HCT116 (cell line): ENCODE data around the gene TMEM181. TPM values are rescaled to one million over a fixed set of nuclear protein-coding genes. Genes with fewer than 3 reads are reported as not detected.

ENCODE experiments used
- ATAC-seq: fragments of 200-7000 bp; cut with Tn5 transposase; 2 replicates; pipeline ENCODE4 v1.9.1; 2020; ENCODE audit warnings: mild to moderate bottlenecking, moderate library complexity
- BruUV-seq: library from RNA; stranded (reverse); fragments of 400-500 nt; replicated peaks from 2 replicates; lab custom pipeline; 2021; lab: Mats Ljungman, UMichigan
- CTCF ChIA-PET: fragments of 300-600 bp; sonication (Branson Sonifier 250); formaldehyde crosslinking; loops from one replicate; lab custom pipeline; 2021; ENCODE audit warnings: antibody characterized with exemption; lab: Charles Lee
- POLR2A ChIA-PET: fragments of 300-600, 350-600 bp; sonication (Branson Sonifier 250); formaldehyde crosslinking; loops from one replicate; lab custom pipeline; 2021; ENCODE audit warnings: antibody characterized with exemption; lab: Charles Lee
- RAD21 ChIA-PET, 2 experiments: fragments of 300-600 bp; sonication (Branson Sonifier 250); formaldehyde crosslinking; loops; one replicate each; lab custom pipeline; 2023; ENCODE audit warnings: low total read pairs in 2 of 2; ENCODE audit not compliant: uncharacterized antibody in 2 of 2, unreplicated experiment in 2 of 2, low non-redundant PET in 1 of 2; lab: Charles Lee
- DNase-seq: peaks from one replicate; pipeline ENCODE4 v3.0.0-alpha.2; 2010; ENCODE audit warnings: low read depth, low spot score
- H2AFZ ChIP-seq: fragments of 200-600 bp; shearing (Covaris generic), sonication (generic); 2 replicates; pipeline ENCODE4 v1.6.1; 2017; ENCODE audit warnings: low read depth, mixed run types, mixed read lengths, antibody characterized with exemption, low read length; ENCODE audit not compliant: poor library complexity, severe bottlenecking
- H3K27ac ChIP-seq: 2 replicates; pipeline ENCODE4 v1.5.1; 2012; ENCODE audit warnings: low read depth, low read length
- H3K27me3 ChIP-seq: fragments of 200-600 bp; sonication (generic); 2 replicates; pipeline ENCODE4 v1.6.1; 2016; ENCODE audit warnings: mixed run types, low read length, mixed read lengths; ENCODE audit not compliant: insufficient read depth
- H3K36me3 ChIP-seq, 2 experiments: fragments of 200-500 bp in 1 of 2; fragments of 200-600 bp in 1 of 2; sonication (Bioruptor generic) in 1 of 2; sonication (generic) in 1 of 2; 2 replicates each; pipeline versions ENCODE4 v1.5.1 to v1.6.1; 2014 to 2016; ENCODE audit warnings: low read length in 2 of 2, inconsistent platforms in 1 of 2, mixed read lengths in 1 of 2, mixed run types in 1 of 2; ENCODE audit not compliant: insufficient read depth in 2 of 2, control insufficient read depth in 1 of 2
- H3K4me1 ChIP-seq, 2 experiments: fragments of 200-600 bp in 1 of 2; sonication (generic) in 1 of 2; 2 replicates each; pipeline versions ENCODE4 v1.5.1 to v1.6.1; 2012 to 2017; ENCODE audit warnings: low read length in 2 of 2, inconsistent platforms in 1 of 2, mild to moderate bottlenecking in 1 of 2, mixed read lengths in 1 of 2, mixed run types in 1 of 2, moderate library complexity in 1 of 2; ENCODE audit not compliant: insufficient read depth in 2 of 2, control insufficient read depth in 1 of 2
- H3K4me2 ChIP-seq: fragments of 200-600 bp; sonication (generic); 2 replicates; pipeline ENCODE4 v1.6.1; 2017; ENCODE audit warnings: mixed run types, low read length, mixed read lengths
- H3K4me3 ChIP-seq, 2 experiments: fragments of 200-600 bp in 1 of 2; sonication (generic) in 1 of 2; replicated peaks in 1 of 2; 2 replicates each; pipeline ENCODE4 v1.5.1; 2011 to 2016; ENCODE audit warnings: low read length in 2 of 2, control low read depth in 1 of 2, low read depth in 1 of 2, mild to moderate bottlenecking in 1 of 2, mixed read lengths in 1 of 2, mixed run types in 1 of 2
- H3K79me2 ChIP-seq: fragments of 200-600 bp; sonication (generic); 2 replicates; pipeline ENCODE4 v1.6.1; 2017; ENCODE audit warnings: mild to moderate bottlenecking, mixed run types, low read length, moderate library complexity, mixed read lengths; ENCODE audit not compliant: insufficient read depth
- H3K9ac ChIP-seq: fragments of 200-600 bp; sonication (generic); 2 replicates; pipeline ENCODE4 v1.6.1; 2016; ENCODE audit warnings: low read length, mixed read lengths
- H3K9me2 ChIP-seq: fragments of 200-600 bp; sonication (generic), shearing (Covaris generic); 2 replicates; pipeline ENCODE4 v1.6.1; 2017; ENCODE audit warnings: mixed run types, mild to moderate bottlenecking, moderate library complexity; ENCODE audit not compliant: insufficient read depth
- H3K9me3 ChIP-seq, 2 experiments: fragments of 200-500 bp in 1 of 2; fragments of 200-600 bp in 1 of 2; sonication (Bioruptor generic) in 1 of 2; sonication (generic) in 1 of 2; 2 replicates each; pipeline ENCODE4 v1.6.1; 2014 to 2017; ENCODE audit warnings: low read length in 2 of 2, mixed read lengths in 2 of 2, inconsistent platforms in 1 of 2, low read depth in 1 of 2, mild to moderate bottlenecking in 1 of 2, mixed run types in 1 of 2, moderate library complexity in 1 of 2; ENCODE audit not compliant: control insufficient read depth in 1 of 2, insufficient read depth in 1 of 2
- H4K20me1 ChIP-seq: fragments of 200-600 bp; sonication (generic), shearing (Covaris generic); 2 replicates; pipeline ENCODE4 v1.6.1; 2017; ENCODE audit warnings: mixed run types, mild to moderate bottlenecking, moderate library complexity; ENCODE audit not compliant: insufficient read depth
- ATF3 ChIP-seq: IDR thresholded peaks from 2 replicates; pipeline ENCODE4 v1.6.1; 2012
- CTCF ChIP-seq, 3 experiments: fragments of 200-600 bp in 1 of 3; sonication (generic) in 1 of 3; IDR thresholded peaks in 2 of 3; conservative IDR thresholded peaks in 1 of 3; 2 replicates each; pipeline ENCODE4 v1.5.1; 2012 to 2017; ENCODE audit warnings: low read depth in 2 of 3, low read length in 2 of 3, antibody characterized with exemption in 1 of 3, borderline replicate concordance in 1 of 3, control low read depth in 1 of 3, mild to moderate bottlenecking in 1 of 3, mixed read lengths in 1 of 3, mixed run types in 1 of 3, moderate library complexity in 1 of 3; ENCODE audit not compliant: insufficient read depth in 1 of 3
- EGR1 ChIP-seq: IDR thresholded peaks from 2 replicates; pipeline ENCODE4 v1.6.1; 2012; ENCODE audit warnings: low read depth
- EZH2 ChIP-seq: fragments of 200-600 bp; sonication (generic); IDR thresholded peaks from 2 replicates; pipeline ENCODE4 v1.6.1; 2017; ENCODE audit warnings: antibody characterized with exemption, mixed run types
- EZH2phosphoT487 ChIP-seq: fragments of 200-600 bp; IDR thresholded peaks from 2 replicates; pipeline ENCODE4 v1.6.1; 2018; ENCODE audit warnings: antibody characterized with exemption, borderline replicate concordance
- FOSL1 ChIP-seq: IDR thresholded peaks from 2 replicates; pipeline ENCODE4 v1.6.1; 2012; ENCODE audit warnings: low read depth
- JUND ChIP-seq: IDR thresholded peaks from 2 replicates; pipeline ENCODE4 v1.6.1; 2012
- MAX ChIP-seq: IDR thresholded peaks from 2 replicates; pipeline ENCODE4 v1.6.1; 2012
- POLR2A ChIP-seq: IDR thresholded peaks from 2 replicates; pipeline ENCODE4 v1.7.0; 2011; ENCODE audit warnings: borderline replicate concordance; ENCODE audit not compliant: insufficient read depth, insufficient read length; ENCODE audit errors: extremely low read depth
- POLR2AphosphoS5 ChIP-seq: IDR thresholded peaks from 2 replicates; pipeline ENCODE4 v1.6.1; 2011; ENCODE audit warnings: mild to moderate bottlenecking, low read depth, low read length, moderate library complexity
- RAD21 ChIP-seq: IDR thresholded peaks from 2 replicates; pipeline ENCODE4 v1.6.1; 2012; ENCODE audit warnings: low read depth, mild to moderate bottlenecking
- SIN3A ChIP-seq: IDR thresholded peaks from 2 replicates; pipeline ENCODE4 v1.6.1; 2012; ENCODE audit warnings: low read depth
- SP1 ChIP-seq: IDR thresholded peaks from 2 replicates; pipeline ENCODE4 v1.6.1; 2012; ENCODE audit warnings: low read depth
- SRF ChIP-seq: IDR thresholded peaks from 2 replicates; pipeline ENCODE4 v1.6.1; 2012; ENCODE audit warnings: low read depth
- YY1 ChIP-seq: IDR thresholded peaks from 2 replicates; pipeline ENCODE4 v1.6.1; 2011; ENCODE audit warnings: low read length, low read depth, moderate library complexity, mild to moderate bottlenecking; ENCODE audit not compliant: insufficient replicate concordance; ENCODE audit errors: extremely low read depth
- ZBTB33 ChIP-seq: IDR thresholded peaks from 2 replicates; pipeline ENCODE4 v1.6.1; 2011; ENCODE audit warnings: mild to moderate bottlenecking, low read length, moderate library complexity; ENCODE audit not compliant: insufficient replicate concordance; ENCODE audit errors: extremely low read depth
- ZFX ChIP-seq: fragments of 450-650 bp; IDR thresholded peaks from 2 replicates; pipeline ENCODE4 v1.6.1; 2017
- ZNF274 ChIP-seq: fragments of 200-500 bp; sonication (Bioruptor generic); IDR thresholded peaks from 2 replicates; pipeline ENCODE4 v1.6.1; 2014; ENCODE audit warnings: mild to moderate bottlenecking, low read depth, low read length, inconsistent platforms
- intact Hi-C: fragments of 100-400 bp; cut with micrococcal nuclease; formaldehyde crosslinking; loops from 2 replicates; pipeline ENCODE4 v1.10.0; 2022
- total RNA-seq: library from RNA; stranded (reverse); gene quantifications from one replicate; pipeline ENCODE4 v1.2.1, GENCODE V29; 2021; ENCODE audit not compliant: unreplicated experiment

TMEM181 gene
- total RNA-seq, 1 experiment from 2014 or later: 34.4 TPM

- H3K36me3 ChIP-seq: peaks cover 0 to 24% of the 10 kb centered on the region in 2 experiments; a peak in 2 of 4 replicates
- H3K4me2 ChIP-seq: no peak overlapping the region
- no peak overlapping the region for H3K27ac ChIP-seq
- no TSS peak for BruUV-seq
- H3K79me2 ChIP-seq: peaks cover 82% of the 10 kb centered on the region
- H3K9me3 ChIP-seq: no peaks in the 10 kb centered on the region
- intact Hi-C loops: no loop called here
- POLR2A ChIA-PET: no interaction called here
- DNase-seq: no peak
- ATAC-seq: no peak
- no peak overlapping the region for H2AFZ ChIP-seq
- TF ChIP-seq SRF (no peak), FOSL1 (no peak), CTCF (IDR thresholded peaks at IDR 0.05 in 2 of 3, conservative IDR thresholded peaks at IDR 0.05 in 1 of 3; ENCODE audit: borderline replicate concordance in 1 of 3, insufficient read depth in 1 of 3, low read depth in 2 of 3, low read length in 2 of 3) (no peak), ZNF274 (no peak), EZH2 (no peak), ATF3 (no peak), YY1 (no peak), EZH2phosphoT487 (no peak), MAX (no peak), ZFX (no peak), POLR2A (no peak), RAD21 (no peak), SIN3A (no peak), SP1 (no peak), ZBTB33 (no peak), POLR2AphosphoS5 (no peak), JUND (no peak), EGR1 (no peak)
- TF ChIP-seq, all 23 proteins: peak for 0
- CTCF ChIA-PET: no interaction called here
- H3K27me3 ChIP-seq: no peaks in the 10 kb centered on the region
- peaks cover 0 to 3% of the 10 kb centered on the region in 2 experiments; a peak in 1 of 4 replicates for H3K4me1 ChIP-seq
- no peak overlapping the region for H3K4me3 ChIP-seq
- H3K9me2 ChIP-seq: no peaks in the 10 kb centered on the region
- RAD21 ChIA-PET: no interaction called here
- H4K20me1 ChIP-seq: no peaks in the 10 kb centered on the region
- H3K9ac ChIP-seq: no peak overlapping the region
Measured at GRCh38 chr6:158572653-158573541, 13.0 kb downstream of the TMEM181 start.
